GM18505 (cell line): Measurements from ENCODE around the gene NTN1.

ENCODE experiments used
- ATAC-seq: cut with Tn5 transposase; IDR thresholded peaks from one replicate; pipeline ENCODE4 v1.9.1; 2021; ENCODE audit not compliant: unreplicated experiment
- POLR2A ChIP-seq: IDR thresholded peaks from 4 replicates; pipeline ENCODE4 v1.6.1; 2011; ENCODE audit warnings: borderline replicate concordance; ENCODE audit not compliant: insufficient read depth, insufficient read length; ENCODE audit errors: extremely low read depth

The NTN1 gene

DNA sequence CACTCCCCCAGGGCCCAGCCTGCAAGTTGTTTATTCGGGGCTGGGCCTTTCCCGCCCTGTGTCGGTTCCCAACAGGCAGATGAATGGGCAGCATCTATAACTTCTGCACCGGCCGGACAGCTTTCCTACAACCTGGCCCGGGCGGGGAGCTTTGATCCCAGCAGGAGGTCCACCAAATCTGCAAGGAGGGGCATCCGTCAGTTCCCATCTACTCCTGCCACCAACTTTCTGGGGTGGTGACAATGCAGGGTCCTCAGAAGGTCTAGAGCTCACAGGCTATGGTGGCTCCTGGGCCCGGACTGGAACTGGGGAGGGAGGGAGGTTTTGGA, 211.9 kb downstream of the NTN1 start:
- ATAC-seq, result no peak
- TF ChIP-seq POLR2A, result no peak

DNA sequence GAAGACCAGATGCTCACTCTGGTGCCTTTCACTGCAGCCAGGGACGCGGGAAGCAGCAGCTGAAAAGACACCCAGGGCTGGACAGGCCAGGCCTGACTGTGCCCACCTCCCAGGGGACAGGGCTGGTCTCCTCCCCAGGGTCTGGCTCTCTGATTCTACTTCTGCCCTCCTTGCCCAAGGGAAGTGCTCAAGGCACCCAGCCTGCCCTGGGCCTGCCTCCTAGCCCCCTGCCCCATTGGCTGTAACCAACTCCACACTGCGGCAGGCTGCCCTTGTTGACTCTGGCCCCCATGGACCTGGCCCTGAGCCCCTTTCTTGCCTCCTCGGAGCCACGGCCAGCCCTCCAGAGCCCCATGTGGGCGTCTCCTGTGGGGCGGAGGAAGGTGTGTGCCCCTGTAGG, 212.5 kb downstream of the NTN1 start:
- ATAC-seq, result no peak
- TF ChIP-seq POLR2A, result no peak

DNA sequence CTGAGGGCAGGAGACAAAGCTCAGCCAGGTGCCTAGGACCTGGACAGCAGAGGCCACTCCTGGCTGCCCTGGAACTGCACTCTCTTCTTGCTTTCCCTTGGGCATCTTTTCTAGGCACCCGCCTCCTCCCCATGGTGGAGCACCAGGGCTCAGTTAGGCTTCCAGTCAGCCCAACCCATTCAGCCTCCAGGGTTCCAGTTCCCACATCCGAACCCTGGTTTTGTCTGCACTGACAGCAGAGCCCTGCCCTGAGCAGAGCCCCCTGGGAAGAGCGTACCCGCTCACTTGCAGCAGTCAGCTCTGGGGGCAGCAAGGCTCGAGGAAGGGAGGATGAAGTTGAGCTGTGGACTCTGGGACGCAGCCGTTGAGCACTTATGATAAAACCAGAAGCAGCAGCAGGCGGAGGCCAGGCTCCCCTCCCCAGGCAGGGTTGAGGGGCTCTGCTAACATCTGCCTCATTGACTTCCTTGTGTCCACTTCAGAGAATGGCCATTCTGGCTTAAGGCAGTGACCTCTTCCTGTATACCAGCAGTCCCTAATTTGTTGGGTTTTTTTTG, 213.2 kb downstream of the NTN1 start:
- ATAC-seq, result no peak

DNA sequence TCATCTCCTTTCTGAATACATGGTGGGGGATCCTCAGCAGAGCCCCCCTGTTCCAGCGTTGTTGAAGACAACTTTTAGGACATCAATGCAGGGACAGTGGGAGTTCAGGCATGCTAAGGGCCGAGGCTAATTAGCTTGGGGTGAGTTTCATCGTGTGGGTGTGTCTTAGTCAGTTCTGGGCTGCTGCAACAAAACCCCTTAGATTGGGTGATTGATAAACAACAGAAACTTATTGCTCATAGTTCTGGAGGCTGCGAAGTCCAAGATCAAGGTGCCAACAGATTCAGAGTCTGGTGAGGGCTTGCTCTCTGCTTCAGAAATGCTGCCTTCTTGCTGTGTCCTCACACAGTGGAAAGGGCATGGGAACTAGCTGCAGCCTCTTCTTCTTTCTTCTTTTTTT, 214.0 kb downstream of the NTN1 start:
- ATAC-seq, result no peak
- TF ChIP-seq POLR2A, result no peak

More for the DNA sequence above, 213.2 kb downstream of the NTN1 start:
- no peak for TF ChIP-seq POLR2A

DNA sequence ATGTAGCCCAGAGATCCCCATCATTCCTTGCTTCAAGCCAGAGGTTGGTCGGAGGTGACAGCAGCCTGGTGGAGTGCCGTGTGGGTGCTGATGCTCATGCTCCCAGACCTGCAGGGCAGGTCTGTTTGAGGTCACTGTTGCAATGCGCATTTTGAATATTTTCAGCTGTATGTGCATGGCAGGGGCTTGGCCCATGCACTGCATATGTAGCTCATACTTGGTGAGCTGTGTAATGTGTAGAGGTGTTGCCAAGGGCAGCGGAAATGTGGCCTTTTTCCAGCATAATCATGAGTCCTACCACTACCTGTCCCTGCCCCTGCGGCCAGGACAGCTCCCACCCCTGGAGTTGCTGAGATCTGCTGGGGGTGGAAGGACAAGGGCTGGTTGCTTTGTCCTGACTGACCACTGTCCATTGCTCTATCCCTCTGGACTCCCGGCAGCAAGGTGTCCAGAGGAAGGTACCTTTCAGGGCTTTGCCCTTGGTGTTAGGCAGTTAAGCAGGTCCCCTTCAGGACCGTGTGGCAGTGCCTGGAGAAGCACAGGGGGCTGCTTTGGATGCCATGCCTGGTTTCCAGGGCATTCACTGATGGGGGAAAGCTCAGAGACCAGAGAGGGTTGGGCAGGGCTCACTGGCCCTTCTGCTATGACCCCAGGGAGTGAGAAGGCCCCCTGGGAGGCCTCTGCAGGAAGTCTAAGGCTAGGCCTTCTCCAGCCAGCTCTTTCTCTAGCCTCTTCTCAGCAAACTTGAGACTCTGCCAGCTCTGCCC, 215.2 kb downstream of the NTN1 start:
- TF ChIP-seq POLR2A, result no peak
- ATAC-seq, result no peak

DNA sequence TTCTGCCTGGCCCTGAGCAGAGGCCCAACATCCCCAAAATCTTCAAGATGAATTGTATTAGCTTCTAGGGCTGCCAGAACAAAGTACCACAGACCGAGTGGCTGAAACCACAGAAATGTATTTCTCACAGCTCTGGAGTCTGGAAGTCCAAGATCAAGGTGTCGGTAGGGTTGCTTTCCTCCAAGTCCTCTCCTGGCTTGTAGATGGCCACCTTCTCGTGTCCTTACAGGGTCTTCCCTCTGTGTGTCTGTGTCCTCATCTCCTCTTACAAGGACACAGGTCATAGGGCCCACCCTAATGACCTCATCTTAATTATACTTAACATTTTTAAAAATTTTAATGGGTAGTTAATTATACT, 215.7 kb downstream of the NTN1 start:
- ATAC-seq, result no peak

DNA sequence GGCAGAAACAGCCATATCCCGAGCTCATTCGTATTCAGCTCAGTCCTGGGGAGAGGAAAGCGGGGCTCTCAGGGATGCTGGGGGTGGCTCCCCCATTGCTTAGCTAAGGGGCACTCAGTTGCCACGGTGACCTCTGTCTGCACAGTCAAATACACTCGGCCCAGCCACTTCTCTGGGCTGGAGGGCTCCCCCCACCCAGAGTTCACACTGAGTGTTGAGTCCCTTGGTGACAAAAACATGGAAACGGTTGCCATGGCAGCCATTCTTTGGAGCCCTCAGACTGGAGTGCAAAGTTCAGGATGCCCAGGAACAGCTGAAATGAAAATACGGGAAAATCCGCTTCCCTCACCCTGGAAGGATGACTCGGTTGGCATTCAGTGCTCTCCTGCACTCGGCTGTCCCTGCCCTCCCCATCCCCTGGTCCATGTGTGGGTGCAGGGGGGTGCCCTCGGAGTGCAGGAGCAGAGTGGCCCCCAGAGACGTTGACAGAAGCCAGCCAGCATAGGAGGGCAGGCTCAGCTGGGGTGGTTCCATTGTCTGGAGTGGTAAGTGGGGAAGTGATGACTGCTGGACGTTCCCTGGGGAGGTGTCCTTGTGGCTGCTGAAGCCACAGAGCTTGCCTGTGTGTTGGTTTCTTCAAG, 216.5 kb downstream of the NTN1 start:
- no peak for TF ChIP-seq POLR2A
- ATAC-seq, result no peak

More for the DNA sequence above, 215.7 kb downstream of the NTN1 start:
- no peak for TF ChIP-seq POLR2A

DNA sequence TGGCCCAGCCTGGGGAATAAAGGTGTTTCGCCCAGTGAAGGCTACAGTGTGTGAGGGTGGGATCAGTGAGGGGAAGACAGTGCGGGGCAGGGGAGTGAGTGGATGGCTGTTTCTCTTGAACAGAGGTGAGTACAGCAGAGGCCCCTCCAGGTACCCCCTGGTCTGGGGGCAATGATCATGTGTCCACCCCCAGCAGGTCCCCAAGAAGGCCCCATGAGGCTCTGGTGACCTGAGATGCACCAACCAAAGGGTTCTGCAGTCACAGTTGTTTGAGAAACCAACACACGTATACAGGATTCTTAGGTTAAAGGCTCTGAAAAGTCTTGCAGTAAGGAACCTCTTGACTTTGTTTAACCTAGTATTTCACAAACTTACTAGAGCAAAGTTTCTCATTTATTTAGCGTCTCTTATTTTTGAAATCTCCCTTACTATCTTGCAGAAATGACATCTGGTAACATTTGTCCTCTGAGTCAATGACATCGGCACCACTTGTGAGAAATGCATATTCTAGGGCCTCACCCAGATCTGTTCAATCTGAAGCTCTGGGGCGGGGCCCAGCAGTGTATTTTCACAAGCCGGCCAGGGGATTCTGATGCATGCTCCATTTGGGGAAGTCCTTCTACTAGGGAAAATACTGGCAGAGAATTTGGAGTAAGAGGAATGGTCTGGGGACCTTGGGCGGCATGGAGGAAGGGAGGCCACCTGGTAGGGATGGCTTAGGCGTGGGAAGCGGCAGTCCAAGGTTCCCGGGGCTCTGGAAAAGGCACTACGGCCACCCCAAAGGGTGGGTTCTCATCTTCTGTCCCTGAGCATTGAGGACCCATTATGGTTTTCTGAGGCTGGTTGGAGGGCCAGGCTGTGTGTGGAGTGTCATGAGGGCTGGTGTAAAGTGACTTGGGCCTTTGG, 217.3 kb downstream of the NTN1 start:
- TF ChIP-seq POLR2A, result no peak

DNA sequence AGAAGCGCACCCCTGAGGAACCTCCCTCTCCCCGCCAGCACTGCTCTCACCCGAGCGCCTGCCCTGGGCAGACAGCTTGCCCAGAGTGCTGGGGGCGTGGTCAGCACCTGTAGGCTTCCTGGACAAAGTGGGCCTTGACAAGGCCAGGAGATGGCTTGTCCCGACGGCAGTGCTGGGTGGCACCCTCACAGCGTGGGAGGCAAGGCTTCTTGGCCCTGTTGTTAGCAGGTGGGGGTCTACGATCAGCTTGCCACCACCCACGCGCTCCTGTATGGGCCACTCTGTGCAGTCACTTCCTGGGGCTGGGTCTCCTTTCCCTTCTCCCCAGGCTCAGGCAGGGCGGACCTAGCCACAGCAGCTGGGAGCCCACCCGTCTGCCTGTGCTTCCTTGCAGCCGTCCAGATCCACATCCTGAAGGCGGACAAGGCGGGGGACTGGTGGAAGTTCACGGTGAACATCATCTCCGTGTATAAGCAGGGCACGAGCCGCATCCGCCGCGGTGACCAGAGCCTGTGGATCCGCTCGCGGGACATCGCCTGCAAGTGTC, 218.0 kb downstream of the NTN1 start:
- no peak for TF ChIP-seq POLR2A
- ATAC-seq, result no peak

More for the DNA sequence above, 217.3 kb downstream of the NTN1 start:
- no peak for ATAC-seq

DNA sequence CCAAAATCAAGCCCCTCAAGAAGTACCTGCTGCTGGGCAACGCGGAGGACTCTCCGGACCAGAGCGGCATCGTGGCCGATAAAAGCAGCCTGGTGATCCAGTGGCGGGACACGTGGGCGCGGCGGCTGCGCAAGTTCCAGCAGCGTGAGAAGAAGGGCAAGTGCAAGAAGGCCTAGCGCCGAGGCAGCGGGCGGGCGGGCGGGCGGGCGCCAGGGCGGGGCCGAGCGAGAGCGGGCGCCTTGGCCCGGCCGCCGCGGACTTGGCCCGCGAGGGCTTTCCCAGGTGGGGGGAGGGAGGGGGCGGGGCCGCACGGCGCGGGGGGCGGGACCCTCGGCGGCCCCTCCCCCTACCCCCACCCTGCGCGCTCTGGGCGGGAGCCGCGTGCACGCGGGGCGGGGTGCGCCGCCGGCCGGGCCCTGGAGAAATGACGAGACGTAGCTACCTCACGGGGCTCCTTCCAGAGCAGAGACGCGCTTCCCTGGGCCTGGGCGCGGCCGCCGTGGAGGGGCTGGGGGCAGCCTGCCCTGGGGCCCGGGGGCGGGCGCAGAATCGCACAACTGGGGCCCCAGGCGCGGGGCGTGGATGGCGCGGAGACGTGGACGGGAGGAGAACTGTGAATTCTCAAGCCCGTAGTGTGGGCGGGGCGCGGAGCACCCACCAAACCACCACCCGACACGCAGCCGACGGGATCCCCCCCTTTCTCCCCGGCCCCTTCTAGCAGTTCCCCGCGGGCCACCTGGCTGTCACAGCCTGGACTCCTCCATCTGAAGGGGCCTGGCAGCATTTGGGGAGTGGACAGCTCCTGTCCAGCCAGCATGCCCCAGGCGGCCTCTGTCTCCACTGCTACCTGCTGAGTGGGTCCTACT, 218.7 kb downstream of the NTN1 start:
- no peak for TF ChIP-seq POLR2A
- no peak for ATAC-seq

DNA sequence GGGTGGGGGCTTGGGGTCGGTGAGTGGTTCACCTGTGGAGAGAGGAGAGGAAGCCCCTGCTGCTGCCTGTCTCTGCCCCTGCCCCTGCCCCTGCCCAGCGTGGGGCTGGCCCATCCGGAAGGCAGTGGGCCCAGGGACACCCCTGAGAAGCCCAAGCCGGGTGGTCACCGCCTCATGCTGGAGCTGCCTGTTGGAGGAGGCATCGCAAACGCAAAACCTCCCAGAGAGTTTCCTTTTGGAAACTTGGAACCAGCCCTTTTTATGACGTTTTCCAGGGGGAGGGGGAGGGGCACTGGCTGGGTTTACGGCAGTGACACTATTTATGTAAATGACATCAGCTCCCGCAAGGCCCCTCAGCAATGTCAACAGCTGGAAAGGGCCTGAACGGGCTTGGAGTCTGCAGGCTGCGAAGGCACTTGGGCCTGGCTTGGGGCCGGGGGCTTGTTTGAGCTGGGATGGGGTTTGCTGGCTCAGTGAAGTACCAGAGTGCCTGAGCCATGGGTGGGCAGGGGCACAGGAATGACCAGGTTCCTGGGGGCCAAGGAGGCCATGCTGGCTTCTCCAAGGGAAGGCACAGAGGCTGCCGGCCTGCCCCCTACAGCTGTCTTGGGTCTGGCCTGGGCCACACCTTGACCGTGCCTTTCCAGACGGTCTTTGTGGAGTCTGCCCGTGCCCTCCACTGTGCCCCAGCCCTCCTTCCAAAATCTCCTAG, 219.5 kb downstream of the NTN1 start:
- ATAC-seq, result no peak
- no peak for TF ChIP-seq POLR2A

DNA sequence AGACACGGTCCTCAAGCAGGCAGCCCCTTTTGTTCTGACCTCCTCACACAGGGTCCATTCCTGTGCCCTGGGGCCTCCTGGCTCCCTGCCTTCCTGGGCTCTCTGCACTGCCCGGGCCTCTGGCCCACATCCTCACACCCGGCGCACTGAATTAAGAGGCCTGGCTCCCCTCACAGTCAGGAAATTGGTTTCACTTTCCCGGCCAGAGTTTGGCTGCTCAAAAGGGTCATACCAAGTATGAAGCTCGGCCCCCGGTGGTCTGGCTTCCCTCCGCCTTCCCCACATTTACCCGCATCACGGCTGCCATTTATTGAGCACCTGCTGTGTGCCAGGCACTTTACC, 220.0 kb downstream of the NTN1 start:
- TF ChIP-seq POLR2A, result no peak
- ATAC-seq, result no peak
